ENCODE results near the gene ZNF438. TPM values are rescaled to one million over a fixed set of nuclear protein-coding genes. Genes with fewer than 3 reads are reported as not detected.

ZNF438 gene
- total RNA-seq, 1 experiment from 2014 or later = 2.0 TPM

- Histone ChIP-seq H3K9me3 (ENCODE audit: control insufficient read depth, insufficient read depth, low read depth, low read length) (no peaks in the 10 kb centered on the region), H3K36me3 (ENCODE audit: control insufficient read depth, insufficient read depth, low read length) (no peaks in the 10 kb centered on the region), H3K27me3 (ENCODE audit: control insufficient read depth, insufficient read depth, low read length) (no peaks in the 10 kb centered on the region), H3K27ac (ENCODE audit: low read length) (no peak overlapping the region), H3K4me3 (ENCODE audit: low read depth in 2 of 2, low read length in 2 of 2) (no peak overlapping the region), H3K4me1 (ENCODE audit: control insufficient read depth, insufficient read depth, low read length) (no peaks in the 10 kb centered on the region)
- no TSS peak for BruUV-seq (replicated peaks)
- no peak for ATAC-seq
- intact Hi-C loops (cut with micrococcal nuclease; ENCODE audit: unreplicated experiment) (no loop called here), in situ Hi-C loops (cut with HindIII; ENCODE audit: low pct_unique_long_range_greater_than_20kb, low sequenced_read_pairs) (no loop called here)
- DNase-seq (ENCODE audit: low read depth, low spot score) = no peak
- ChIA-PET CTCF (no interaction called here), POLR2A (no interaction called here)
- no peak for TF ChIP-seq SIN3A (IDR thresholded peaks at IDR 0.05; ENCODE audit: borderline replicate concordance, insufficient read depth, low read depth, low read length)
Observed at GRCh38 chr10:30840395-30841050, 191.1 kb downstream of the ZNF438 start.

GRCh38 chr10:30839652-30840051 lies 192.0 kb downstream of the ZNF438 start:
- H3K4me3 ChIP-seq (ENCODE audit: low read depth in 2 of 2, low read length in 2 of 2) = no peak overlapping the region
- ATAC-seq = no peak
- CTCF ChIA-PET = interaction anchor here (0.7 kb wide), 1 partner anchor 192 kb away, joined by 3 read pairs; the partner anchor contains the start of gene ZNF438
- DNase-seq (ENCODE audit: low read depth, low spot score) = no peak
- intact Hi-C loops (cut with micrococcal nuclease; ENCODE audit: unreplicated experiment) (no loop called here), in situ Hi-C loops (cut with HindIII; ENCODE audit: low pct_unique_long_range_greater_than_20kb, low sequenced_read_pairs) (no loop called here)
- no peaks in the 10 kb centered on the region for H3K9me3 ChIP-seq (ENCODE audit: control insufficient read depth, insufficient read depth, low read depth, low read length)
- H3K27ac ChIP-seq (ENCODE audit: low read length) = no peak overlapping the region
- H3K4me1 ChIP-seq (ENCODE audit: control insufficient read depth, insufficient read depth, low read length) = no peaks in the 10 kb centered on the region
- no peaks in the 10 kb centered on the region for H3K36me3 ChIP-seq (ENCODE audit: control insufficient read depth, insufficient read depth, low read length)
- BruUV-seq (replicated peaks) = no TSS peak
- POLR2A ChIA-PET = interaction anchor here (0.6 kb wide), 1 partner anchor 15 kb away, joined by 3 read pairs; no protein-coding TSS in a partner anchor
- no peaks in the 10 kb centered on the region for H3K27me3 ChIP-seq (ENCODE audit: control insufficient read depth, insufficient read depth, low read length)
- TF ChIP-seq TCF7L2 (IDR thresholded peaks at IDR 0.05; ENCODE audit: low read depth, low read length) = no peak
- TF ChIP-seq CTCF (IDR thresholded peaks at IDR 0.05) = no peak
- no peak for TF ChIP-seq SIN3A (IDR thresholded peaks at IDR 0.05; ENCODE audit: borderline replicate concordance, insufficient read depth, low read depth, low read length)
- no peak for TF ChIP-seq POLR2AphosphoS5 (IDR thresholded peaks at IDR 0.05; ENCODE audit: low read depth, low read length)
- no peak for TF ChIP-seq REST (IDR thresholded peaks at IDR 0.05; ENCODE audit: insufficient read depth in 1 of 2, low read depth in 2 of 2, low read length in 1 of 2)

GRCh38 chr10:30836406-30836805 lies 195.3 kb downstream of the ZNF438 start:
- CTCF ChIA-PET = no interaction called here
- POLR2A ChIA-PET = no interaction called here
- ATAC-seq = no peak
- in situ Hi-C loops (cut with HindIII; ENCODE audit: low pct_unique_long_range_greater_than_20kb, low sequenced_read_pairs) (no loop called here), intact Hi-C loops (cut with micrococcal nuclease; ENCODE audit: unreplicated experiment) (no loop called here)
- Histone ChIP-seq H3K4me3 (ENCODE audit: low read depth in 2 of 2, low read length in 2 of 2) (no peak overlapping the region), H3K27ac (ENCODE audit: low read length) (no peak overlapping the region), H3K36me3 (ENCODE audit: control insufficient read depth, insufficient read depth, low read length) (no peaks in the 10 kb centered on the region), H3K9me3 (ENCODE audit: control insufficient read depth, insufficient read depth, low read depth, low read length) (no peaks in the 10 kb centered on the region), H3K27me3 (ENCODE audit: control insufficient read depth, insufficient read depth, low read length) (no peaks in the 10 kb centered on the region), H3K4me1 (ENCODE audit: control insufficient read depth, insufficient read depth, low read length) (no peaks in the 10 kb centered on the region)
- DNase-seq (ENCODE audit: low read depth, low spot score) = no peak
- BruUV-seq (replicated peaks) = no TSS peak
- no peak for TF ChIP-seq TCF7L2 (IDR thresholded peaks at IDR 0.05; ENCODE audit: low read depth, low read length)
- TF ChIP-seq SIN3A (IDR thresholded peaks at IDR 0.05; ENCODE audit: borderline replicate concordance, insufficient read depth, low read depth, low read length) = no peak
- TF ChIP-seq CTCF (IDR thresholded peaks at IDR 0.05) = no peak
- no peak for TF ChIP-seq REST (IDR thresholded peaks at IDR 0.05; ENCODE audit: insufficient read depth in 1 of 2, low read depth in 2 of 2, low read length in 1 of 2)
- no peak for TF ChIP-seq POLR2AphosphoS5 (IDR thresholded peaks at IDR 0.05; ENCODE audit: low read depth, low read length)

All from Panc1 (cell line).